Measurements from ENCODE around the gene TOX3.

Gene TOX3

GRCh38 chr16:52529226-52529625 lies 17.7 kb downstream of the TOX3 start:
- DNase-seq (ENCODE audit: low spot score): no peak
- in situ Hi-C loops (cut with MboI; ENCODE audit: low pct_unique_long_range_greater_than_20kb, low sequenced_read_pairs, unreplicated experiment): no loop called here

DNA sequence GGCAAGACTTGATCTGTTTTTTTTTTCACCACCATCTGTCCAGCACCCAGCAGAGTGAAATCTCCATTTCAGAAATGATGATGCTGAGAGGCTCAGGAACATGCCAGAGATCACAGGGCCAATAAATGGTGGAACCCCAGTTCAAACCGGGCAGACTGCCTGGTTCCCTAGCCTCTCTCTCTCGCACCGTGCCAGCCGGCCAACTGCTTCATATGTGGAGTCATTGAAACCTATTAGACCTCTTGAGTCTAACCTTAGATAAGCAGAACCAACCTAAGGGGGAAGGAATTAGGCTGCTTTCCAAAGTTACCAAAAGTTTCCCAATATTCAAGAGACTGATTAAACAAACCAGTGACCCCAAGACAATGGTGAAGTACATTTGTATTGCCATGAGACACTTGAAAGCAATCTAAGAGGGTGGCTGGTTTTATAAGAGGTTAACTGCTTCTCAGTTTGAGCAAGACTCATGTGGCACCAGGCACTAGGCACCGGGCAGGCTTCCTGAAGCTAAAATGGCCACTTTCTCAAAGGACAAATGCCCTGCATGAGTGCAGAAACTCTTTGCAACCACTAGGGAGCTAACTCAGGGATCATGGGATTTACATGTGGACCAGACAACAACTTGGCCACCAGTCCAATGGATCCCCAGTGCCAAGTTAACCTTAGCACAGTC lies 18.4 kb downstream of the TOX3 start:
- in situ Hi-C loops (cut with MboI; ENCODE audit: low pct_unique_long_range_greater_than_20kb, low sequenced_read_pairs, unreplicated experiment): no loop called here
- no peak for DNase-seq (ENCODE audit: low spot score)
- TF ChIP-seq, protein P1, sequence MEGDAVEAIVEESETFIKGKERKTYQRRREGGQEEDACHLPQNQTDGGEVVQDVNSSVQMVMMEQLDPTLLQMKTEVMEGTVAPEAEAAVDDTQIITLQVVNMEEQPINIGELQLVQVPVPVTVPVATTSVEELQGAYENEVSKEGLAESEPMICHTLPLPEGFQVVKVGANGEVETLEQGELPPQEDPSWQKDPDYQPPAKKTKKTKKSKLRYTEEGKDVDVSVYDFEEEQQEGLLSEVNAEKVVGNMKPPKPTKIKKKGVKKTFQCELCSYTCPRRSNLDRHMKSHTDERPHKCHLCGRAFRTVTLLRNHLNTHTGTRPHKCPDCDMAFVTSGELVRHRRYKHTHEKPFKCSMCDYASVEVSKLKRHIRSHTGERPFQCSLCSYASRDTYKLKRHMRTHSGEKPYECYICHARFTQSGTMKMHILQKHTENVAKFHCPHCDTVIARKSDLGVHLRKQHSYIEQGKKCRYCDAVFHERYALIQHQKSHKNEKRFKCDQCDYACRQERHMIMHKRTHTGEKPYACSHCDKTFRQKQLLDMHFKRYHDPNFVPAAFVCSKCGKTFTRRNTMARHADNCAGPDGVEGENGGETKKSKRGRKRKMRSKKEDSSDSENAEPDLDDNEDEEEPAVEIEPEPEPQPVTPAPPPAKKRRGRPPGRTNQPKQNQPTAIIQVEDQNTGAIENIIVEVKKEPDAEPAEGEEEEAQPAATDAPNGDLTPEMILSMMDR (IDR thresholded peaks at IDR 0.05; ENCODE audit: extremely low read depth, insufficient read depth, missing control alignments): no peak

More at GRCh38 chr16:52529226-52529625, 17.7 kb downstream of the TOX3 start:
- TF ChIP-seq, protein P1 (IDR thresholded peaks at IDR 0.05; ENCODE audit: extremely low read depth, insufficient read depth, missing control alignments): no peak

GRCh38 chr16:52526830-52527229 lies 20.1 kb downstream of the TOX3 start:
- in situ Hi-C loops (cut with MboI; ENCODE audit: low pct_unique_long_range_greater_than_20kb, low sequenced_read_pairs, unreplicated experiment): no loop called here
- TF ChIP-seq, protein P1 (IDR thresholded peaks at IDR 0.05; ENCODE audit: extremely low read depth, insufficient read depth, missing control alignments): no peak
- no peak for DNase-seq (ENCODE audit: low spot score)

DNA sequence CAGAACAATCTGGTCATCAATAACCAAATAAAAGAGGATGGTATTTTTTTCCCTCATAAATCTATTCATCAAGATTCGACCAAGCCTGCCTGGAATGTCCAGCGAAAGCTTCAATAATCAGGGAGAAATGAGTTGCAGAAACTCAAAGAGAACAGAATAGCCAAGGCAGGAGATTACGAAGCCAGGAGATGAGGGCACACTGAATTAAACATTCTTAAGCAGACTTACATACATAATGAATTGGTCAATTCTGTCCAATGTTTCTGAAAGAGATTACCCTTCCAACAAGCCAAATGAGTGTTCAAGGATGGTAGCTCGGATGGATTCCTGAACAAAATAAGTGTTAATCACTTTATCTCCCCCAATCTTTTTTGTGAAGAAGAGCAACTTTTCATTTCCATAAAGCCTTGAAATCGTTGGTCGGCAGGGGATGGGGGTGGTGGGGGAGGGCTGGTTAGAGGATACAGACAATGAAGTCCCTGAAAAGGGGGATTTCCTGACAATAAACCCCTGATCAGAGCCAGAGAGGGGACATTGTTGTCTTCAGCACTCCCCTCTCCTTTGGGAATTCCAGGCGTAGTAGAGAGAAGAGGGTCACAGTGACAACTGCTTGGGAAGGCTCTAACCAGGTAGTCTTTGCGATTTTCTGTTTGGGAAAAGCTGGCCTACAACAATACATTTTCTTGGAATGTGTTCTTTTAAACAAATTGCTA lies 20.7 kb downstream of the TOX3 start:
- TF ChIP-seq, protein P1 (IDR thresholded peaks at IDR 0.05; ENCODE audit: extremely low read depth, insufficient read depth, missing control alignments): no peak
- in situ Hi-C loops (cut with MboI; ENCODE audit: low pct_unique_long_range_greater_than_20kb, low sequenced_read_pairs, unreplicated experiment): no loop called here
- DNase-seq (ENCODE audit: low spot score): no peak

DNA sequence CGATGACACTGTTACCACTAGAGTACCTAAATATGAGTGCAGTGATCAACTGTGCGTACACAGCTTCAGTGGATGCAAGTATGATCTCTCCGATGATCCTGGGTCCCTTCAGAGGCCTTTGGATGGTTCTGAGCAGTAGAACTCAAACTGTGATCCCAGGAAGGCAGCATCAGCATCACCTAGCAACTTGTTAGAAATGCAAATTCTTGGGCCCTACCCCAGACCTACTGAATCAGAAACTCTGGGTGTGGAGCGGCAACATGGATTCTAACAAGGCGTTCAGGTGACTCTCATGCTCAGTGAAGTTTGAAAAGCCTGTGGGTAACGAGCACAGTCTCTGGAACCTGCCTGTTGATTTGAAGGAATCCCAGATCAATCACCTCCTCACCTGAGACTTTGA lies 25.4 kb downstream of the TOX3 start:
- TF ChIP-seq, protein P1 (IDR thresholded peaks at IDR 0.05; ENCODE audit: extremely low read depth, insufficient read depth, missing control alignments): no peak
- in situ Hi-C loops (cut with MboI; ENCODE audit: low pct_unique_long_range_greater_than_20kb, low sequenced_read_pairs, unreplicated experiment): no loop called here
- no peak for DNase-seq (ENCODE audit: low spot score)

DNA sequence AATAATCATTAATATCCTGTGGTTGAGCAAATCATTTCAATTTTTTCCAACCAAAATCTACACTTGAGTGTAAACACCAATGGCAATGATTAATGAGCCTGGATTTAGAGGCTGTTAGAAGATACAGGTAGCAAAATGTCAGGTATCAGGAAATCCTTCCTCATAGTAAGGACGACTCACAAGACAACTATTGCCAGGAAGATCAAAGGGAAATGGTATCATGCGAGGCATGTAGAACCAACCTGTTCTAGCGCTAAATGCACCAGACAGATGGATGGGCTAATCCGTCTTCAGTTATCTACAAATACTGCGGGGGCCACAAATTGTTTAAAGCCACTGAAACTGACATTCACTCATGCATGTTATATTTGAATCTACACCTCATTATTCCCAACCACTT lies 28.1 kb downstream of the TOX3 start:
- in situ Hi-C loops (cut with MboI; ENCODE audit: low pct_unique_long_range_greater_than_20kb, low sequenced_read_pairs, unreplicated experiment): no loop called here
- TF ChIP-seq, protein P1 (IDR thresholded peaks at IDR 0.05; ENCODE audit: extremely low read depth, insufficient read depth, missing control alignments): no peak
- no peak for DNase-seq (ENCODE audit: low spot score)

Measured in GM13977 (cell line).